HG03378 (cell line): ENCODE data around the gene CD6.

Source experiments
- ATAC-seq: cut with Tn5 transposase; IDR thresholded peaks from one replicate; pipeline ENCODE4 v1.9.1; 2021; ENCODE audit warnings: mild to moderate bottlenecking, moderate library complexity; ENCODE audit not compliant: unreplicated experiment

The CD6 gene

GRCh38 chr11:60982184-60982583 is 10.7 kb downstream of the CD6 start:
- ATAC-seq = no peak

DNA sequence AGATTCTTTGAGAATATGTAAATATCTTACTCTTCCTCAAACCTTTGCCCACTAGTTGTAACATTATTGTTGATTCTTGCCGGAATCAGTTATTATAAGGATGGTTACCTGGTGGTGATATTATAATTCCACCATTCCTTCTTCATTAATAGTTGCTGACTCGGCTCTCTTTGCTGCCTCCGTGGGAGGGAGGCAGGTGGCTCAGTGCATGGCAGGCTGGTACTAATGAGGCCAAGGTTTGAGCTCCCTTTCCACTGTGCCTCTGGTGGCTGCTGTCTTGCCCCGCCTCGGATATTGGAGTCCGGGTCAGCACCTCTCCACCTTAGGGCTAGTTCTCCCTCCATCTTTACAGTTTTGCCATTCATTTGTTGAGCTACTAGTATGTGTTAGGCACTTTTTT is 12.7 kb downstream of the CD6 start:
- ATAC-seq = no peak

DNA sequence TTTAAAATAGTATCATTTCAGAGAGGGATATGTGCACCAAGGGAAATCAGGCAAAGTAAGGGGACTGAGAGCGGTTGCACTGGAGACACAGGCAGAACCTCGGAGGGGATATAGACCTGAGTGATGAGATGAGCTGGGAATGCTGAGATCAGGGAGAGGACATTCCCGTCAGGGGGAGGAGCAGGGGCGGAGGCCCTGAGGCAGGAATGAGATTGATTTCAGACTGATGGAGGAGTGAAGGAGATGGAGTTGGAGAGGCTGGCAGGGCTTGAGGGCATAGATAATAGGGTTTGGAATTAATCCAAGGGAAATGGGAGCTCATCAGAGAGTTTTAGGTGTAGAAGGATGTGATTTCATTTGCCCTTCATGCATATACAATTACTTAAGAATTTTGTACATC is 13.2 kb downstream of the CD6 start:
- no peak for ATAC-seq

- no peak for ATAC-seq
Observed at GRCh38 chr11:60985501-60985900, 14.0 kb downstream of the CD6 start.

DNA sequence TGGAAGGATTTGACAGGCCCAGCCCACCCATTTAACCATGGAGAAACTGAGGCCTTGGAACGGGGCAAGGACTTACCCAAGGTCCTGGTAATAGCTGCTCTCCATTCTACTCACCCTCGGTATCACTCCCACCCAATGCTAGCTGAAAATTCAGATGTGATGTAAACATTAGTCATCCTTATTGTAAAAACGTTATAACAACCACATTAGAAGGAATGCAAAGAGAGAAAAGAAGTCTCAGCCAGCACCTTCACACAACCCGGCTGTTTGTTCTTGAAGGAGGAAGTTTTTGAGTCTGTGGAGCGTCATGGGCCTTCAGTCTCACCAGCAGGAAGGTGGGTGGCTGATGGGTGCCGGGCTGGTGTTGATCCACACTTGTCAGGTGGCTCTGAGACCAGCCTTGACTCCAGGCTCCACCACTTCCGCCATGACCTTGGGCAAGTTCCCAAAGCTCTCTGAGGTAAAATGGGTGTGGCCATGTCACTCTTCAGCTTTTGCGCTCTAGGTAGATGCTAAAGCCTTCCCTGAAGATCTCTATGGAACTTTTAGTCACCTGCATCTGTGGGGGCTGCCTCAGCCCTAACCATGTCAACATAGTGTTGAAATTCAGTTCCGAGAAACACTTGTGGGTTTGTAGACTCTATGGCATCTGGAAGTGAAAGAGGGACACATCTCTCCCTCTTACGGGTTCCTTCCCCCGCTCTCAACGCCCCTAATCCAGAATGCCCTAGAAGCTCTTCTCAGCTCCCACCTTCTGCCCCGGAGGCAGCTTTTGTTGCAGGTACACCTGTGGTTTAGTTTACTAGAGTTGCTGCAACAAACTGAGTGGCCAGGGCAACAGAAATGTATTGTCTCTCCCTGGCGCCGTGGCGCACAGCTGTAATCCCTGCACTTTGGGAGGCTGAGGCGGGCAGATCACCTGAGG is 14.8 kb downstream of the CD6 start:
- ATAC-seq = no peak

GRCh38 chr11:60987577-60988277 is 16.2 kb downstream of the CD6 start:
- ATAC-seq = no peak

- ATAC-seq = no peak
Observed at GRCh38 chr11:60988658-60989057, 17.2 kb downstream of the CD6 start.

- no peak for ATAC-seq
Observed at GRCh38 chr11:60989093-60989650, 17.7 kb downstream of the CD6 start.

GRCh38 chr11:60991457-60991856 is 20.0 kb downstream of the CD6 start:
- ATAC-seq = no peak

- no peak for ATAC-seq
Observed at GRCh38 chr11:60992842-60993409, 21.4 kb downstream of the CD6 start.

GRCh38 chr11:60993615-60994014 is 22.1 kb downstream of the CD6 start:
- no peak for ATAC-seq

DNA sequence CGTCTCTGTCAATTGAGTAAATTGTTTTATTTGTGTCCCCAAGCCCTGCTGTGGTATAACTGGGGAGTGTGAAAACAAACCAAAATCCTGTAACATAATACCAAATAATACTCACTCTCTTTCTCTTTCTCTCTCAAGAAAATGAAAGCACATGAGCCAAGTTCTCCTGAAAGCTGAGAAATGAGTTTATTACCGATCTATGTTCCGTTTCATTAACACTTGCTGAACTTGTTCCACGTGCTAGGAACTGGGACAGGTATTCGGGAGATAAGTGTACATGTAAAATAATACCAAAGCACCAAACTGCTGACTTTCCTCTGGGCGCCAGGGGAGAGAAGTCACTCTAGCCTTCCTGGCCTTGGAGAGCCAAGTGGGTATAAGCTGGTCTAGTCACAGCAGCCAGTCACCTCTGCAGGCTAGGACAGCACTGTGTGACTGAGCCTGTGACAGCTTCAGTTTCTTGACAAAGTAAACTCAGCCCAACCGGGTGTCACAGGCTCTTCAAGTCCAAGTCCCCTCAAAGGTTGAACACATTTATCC is 23.1 kb downstream of the CD6 start:
- ATAC-seq = no peak

DNA sequence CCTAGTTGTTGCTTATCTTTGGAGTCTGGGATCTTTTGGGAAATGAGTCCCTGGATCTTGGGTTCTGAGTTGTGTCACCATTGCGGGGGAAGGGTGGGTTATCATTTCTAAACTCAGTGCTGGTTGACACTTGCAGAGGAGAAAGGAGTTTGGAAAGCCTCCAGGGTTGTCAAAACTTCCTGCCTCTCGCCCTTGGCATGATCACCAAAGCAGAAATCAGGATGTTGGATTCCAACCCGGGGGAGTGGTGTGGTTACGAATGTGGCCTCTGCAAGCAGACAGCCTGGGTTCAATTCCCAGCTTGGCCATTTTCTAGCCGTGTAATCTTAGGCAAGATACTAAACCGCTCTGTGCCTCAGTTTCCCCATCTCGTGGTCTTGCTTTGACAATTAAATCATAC is 24.3 kb downstream of the CD6 start:
- ATAC-seq = no peak

DNA sequence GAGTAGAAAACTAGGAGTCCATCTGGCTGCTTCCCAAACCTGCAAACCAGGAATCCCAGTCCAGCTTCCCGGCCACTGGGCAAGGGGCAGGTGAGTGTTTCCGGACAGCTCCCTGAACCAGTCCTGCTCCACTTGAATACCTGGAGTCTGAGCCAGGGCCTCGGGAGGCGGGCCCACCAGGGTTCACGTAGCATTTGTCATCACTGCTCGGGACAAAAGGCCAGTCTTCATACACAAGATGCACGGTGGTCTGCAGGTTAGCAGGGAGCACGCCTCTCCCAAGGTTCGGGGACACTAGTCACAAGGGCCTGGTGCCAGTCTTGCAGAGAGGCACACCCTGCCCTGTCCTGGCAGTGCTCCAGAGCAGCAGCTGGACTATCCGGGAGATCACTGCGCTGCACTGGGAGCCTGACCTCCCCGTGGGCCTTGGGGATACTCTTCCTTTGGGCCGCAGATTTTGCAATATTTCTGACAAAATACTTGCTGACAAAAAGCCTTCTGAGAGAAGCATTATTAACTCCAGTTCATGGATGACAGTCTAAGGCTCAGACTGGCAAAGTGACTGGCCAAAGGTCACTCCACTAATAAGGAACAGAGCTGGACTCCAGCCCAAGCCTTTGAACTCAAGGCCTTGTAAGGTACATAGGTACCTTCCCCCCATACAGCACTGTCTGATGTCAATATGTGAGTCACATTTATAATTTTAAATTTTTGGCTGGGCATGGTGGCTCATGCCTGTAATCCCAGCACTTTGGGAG is 25.1 kb downstream of the CD6 start:
- no peak for ATAC-seq

DNA sequence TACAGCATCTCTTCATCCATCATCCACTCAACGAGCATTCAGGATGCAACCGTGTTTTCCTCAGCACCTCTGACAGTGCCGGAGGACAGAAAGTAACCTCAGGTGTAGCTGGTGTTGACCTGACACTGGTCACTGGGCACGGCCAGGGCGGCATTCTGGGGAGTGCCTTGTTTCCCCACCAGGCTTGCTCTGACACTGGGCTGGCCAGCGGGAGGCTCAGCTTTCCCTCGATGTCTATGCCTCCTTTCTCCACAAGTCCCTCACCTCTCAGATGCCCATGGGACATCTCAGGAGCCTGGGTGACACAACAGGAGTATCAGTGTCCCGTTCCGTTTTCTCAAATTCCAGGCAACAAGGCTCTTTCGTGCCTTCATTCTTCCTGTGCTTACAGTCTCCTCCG is 28.9 kb downstream of the CD6 start:
- ATAC-seq = no peak

DNA sequence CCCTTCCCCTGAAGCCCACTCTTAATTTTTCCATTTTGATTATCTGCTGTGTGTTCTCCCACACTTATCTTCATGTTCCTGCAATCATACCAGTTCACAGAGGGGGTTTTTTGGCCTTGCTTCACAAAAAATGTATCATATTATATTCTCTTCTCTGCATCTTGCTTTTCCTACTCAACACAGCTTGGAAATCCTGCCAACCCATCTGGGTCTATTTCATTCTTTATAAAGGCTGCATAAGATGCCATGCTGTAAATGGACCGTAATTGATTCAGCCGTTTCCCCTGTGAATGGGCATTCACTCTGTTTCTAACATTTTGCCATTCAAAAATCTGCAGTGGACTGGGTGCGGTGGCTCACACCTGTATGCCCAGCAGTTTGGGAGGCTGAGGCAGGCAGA is 30.5 kb downstream of the CD6 start:
- no peak for ATAC-seq

DNA sequence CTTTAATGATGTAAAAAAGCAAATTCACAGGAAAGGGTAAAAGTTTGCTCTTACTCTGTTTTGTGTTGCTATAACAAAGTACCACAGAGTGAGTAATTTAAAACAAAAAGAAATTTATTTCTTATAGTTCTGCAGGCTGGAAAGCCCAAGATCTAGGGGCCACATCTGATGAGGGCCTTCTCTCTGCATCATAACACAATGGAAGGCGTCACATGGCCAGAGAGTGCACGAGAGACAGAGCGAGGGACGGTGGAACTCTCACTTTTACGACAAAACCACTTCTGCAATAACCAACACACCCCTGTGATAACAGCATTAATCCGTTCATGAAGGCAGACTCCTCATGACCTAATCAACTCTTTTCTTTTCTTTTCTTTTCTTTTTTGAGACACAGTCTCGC is 31.1 kb downstream of the CD6 start:
- no peak for ATAC-seq

DNA sequence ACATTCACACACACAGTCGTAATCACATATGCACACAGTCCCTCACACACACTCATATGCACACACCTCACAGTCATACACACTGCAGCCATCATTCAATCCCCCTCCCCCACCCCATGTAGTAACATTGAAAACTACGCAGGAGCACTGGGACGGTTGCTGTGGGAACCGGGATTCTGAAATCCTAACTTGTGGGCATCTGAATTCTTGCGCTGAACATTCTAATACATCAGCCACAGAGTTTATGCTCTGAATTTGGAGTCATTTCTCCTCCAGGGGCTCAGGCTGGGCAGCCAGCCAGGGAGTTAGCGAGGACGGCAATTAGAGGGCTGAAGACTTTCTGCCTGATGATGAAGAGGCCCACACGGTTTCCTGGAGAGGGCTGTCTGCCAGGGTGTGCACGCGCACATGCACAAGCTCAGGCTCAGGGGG is 32.7 kb downstream of the CD6 start:
- ATAC-seq = no peak

GRCh38 chr11:61004761-61005181 is 33.3 kb downstream of the CD6 start:
- ATAC-seq = no peak

GRCh38 chr11:61007383-61007955 is 36.0 kb downstream of the CD6 start:
- ATAC-seq = no peak
